ENCODE measurements around the gene B4GALT3.

Gene B4GALT3

DNA sequence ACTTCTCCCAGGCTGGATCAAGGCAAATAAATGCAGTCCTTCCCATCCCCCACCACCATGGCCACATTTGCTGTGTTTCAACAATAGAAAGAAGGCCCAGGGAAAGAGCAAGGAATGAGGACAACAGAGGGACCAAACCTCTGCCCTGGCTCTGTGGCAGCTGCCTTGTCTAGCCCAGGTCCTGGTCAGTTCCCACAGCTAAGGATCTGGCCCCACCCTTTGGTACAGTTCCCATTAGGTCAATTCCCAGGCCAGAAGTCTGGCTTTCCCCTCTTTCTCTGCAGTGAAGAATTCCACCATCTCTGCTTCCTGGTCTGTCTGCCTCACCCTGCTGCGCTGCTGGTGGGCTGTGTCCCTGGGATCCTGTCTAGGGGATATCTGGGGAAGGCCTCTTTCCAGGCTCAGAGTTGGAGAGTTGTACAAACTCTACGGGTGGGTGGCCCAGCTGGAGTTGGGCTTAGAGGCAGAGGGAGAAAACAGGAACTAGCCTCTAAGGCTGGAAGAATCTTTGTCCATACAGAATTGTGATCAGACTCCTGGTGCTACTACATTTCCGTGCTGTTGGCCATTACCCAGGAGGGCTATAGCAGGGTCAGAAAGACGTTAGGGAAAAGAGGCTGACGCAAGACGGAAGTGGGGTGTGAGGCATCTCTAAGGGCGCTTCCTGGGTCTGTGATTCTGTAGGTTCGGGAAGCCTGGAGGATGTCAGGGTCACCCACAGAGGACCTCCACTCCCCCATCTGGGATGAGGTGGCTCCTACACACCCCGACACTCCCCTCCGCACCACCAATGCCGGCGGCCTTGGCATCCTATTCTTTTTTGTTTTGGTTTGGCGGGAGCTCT, 23.9 kb upstream of the B4GALT3 start:
- peak overlapping the region; percentile 90 for H3K4me3 ChIP-seq (ENCODE audit: low read length)
- H3K9ac ChIP-seq (ENCODE audit: low read depth, low read length), result peak overlapping the region; percentile 97
- H3K9me3 ChIP-seq (replicated peaks; ENCODE audit: low read length), result no peaks in the 10 kb centered on the region
- H3K36me3 ChIP-seq (ENCODE audit: insufficient read depth, low read length), result peaks cover 19% of the 10 kb centered on the region
- peak overlapping the region; percentile 82 for H3K4me2 ChIP-seq (ENCODE audit: low read length)
- H3K4me1 ChIP-seq (ENCODE audit: control insufficient read depth, insufficient read depth, low read length), result peaks cover 55% of the 10 kb centered on the region
- no peaks in the 10 kb centered on the region for H3K27me3 ChIP-seq (ENCODE audit: control insufficient read depth, insufficient read depth, low read length)

DNA sequence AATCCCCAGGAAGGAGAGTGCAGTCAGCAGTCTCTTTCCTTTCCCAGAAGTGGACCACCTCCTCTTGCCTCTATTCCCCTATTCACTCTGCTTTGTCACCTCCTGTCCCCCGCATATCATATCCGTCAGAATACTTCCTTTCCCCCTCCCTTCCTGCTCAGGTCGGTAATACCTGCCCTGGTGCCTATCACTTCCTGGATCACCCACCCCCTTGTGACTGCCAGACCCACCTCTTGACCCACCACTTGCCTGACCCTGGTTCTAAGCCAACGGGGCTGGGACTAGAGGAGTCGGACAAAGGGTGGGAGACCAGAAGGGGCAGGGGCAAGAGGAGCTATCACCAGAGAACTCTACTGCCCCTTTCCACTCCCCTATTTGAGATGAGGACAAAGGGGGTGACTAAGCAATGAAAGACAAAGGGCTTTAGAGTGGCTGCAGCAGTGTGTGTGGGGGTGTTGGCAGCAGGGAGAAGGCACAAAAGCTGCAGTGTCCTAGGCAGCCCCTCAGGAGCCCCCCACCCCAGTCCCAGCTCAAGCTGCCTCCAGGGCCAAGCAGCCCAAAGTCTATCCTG, 23.2 kb upstream of the B4GALT3 start:
- Histone ChIP-seq H3K4me1 (ENCODE audit: control insufficient read depth, insufficient read depth, low read length) (peaks cover 55% of the 10 kb centered on the region), H3K9ac (ENCODE audit: low read depth, low read length) (peak overlapping the region; percentile 97), H3K36me3 (ENCODE audit: insufficient read depth, low read length) (peaks cover 15% of the 10 kb centered on the region), H3K4me2 (ENCODE audit: low read length) (no peak overlapping the region), H3K27me3 (ENCODE audit: control insufficient read depth, insufficient read depth, low read length) (no peaks in the 10 kb centered on the region), H3K9me3 (replicated peaks; ENCODE audit: low read length) (no peaks in the 10 kb centered on the region), H3K4me3 (ENCODE audit: low read length) (no peak overlapping the region)

DNA sequence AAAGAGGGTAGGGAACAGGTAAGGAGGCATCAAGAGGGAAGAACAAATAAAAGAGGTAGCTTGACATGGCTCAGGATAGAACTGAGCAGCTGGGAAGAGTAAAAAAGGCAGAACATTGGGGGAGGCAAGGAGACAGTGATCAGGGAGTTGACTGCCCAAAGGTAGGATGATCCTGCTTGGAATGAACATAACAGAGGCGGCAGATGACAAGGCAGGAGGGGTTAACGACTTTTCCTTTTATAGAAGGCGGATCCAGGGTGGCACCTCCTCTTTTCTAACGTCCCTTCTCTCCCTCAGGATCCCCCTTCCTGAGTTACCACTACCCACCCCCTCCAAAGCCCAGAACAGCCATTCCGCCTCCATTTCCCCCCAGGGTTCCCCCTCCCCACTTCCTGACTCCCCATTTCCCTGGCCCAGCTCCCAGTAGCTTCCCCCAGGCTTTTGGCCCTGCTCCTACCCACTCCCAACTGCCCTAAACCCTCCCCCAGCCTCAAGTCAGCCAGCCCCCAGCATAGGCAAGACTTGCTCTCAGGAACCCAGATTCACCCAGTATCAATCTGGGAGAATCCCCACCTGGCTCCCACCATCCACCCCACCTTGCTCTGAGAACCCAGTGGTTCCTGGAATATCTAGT, 22.3 kb upstream of the B4GALT3 start:
- Histone ChIP-seq H3K36me3 (ENCODE audit: insufficient read depth, low read length) (peaks cover 11% of the 10 kb centered on the region), H3K4me1 (ENCODE audit: control insufficient read depth, insufficient read depth, low read length) (peaks cover 55% of the 10 kb centered on the region)

DNA sequence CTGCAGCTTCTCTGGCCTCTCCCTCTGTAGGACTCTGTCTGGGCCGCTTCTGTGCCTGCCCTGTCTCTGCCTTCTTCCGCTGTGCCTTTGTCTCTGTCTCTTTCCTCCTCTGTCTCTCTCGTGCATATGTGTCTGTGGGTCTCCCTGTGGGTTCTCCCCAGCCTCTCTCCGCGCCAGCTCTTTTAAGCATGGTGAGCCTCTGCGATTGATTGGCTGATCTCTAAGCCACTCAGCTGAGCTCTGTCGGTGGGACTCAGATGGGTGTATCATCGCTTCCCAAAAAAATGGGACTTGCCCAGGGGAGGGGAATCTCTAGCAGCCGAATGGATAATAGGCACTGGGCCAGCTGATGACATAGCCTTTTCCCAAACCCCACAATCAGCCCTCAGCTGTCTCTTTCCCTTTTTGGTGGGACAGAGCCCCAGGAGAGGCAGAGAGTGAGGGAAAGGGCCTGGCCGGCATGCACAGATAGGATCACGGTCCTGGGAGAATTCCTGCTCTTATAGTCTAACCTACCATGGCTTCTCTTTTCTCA, 21.7 kb upstream of the B4GALT3 start, which contains the start of gene ADAMTS4:
TSS of gene ADAMTS4 (minus strand) at position 158 of the 535 bp plus-strand sequence. CDS start 427 bp downstream, outside the sequence.
- H3K4me1 ChIP-seq (ENCODE audit: control insufficient read depth, insufficient read depth, low read length), result peaks cover 56% of the 10 kb centered on the region
- H3K4me3 ChIP-seq (ENCODE audit: low read length), result peak within 1 kb of the TSS; percentile 60
- peaks cover 5% of the 10 kb centered on the region for H3K36me3 ChIP-seq (ENCODE audit: insufficient read depth, low read length)
- H3K27me3 ChIP-seq (ENCODE audit: control insufficient read depth, insufficient read depth, low read length), result no peaks in the 10 kb centered on the region
- peak within 1 kb of the TSS; percentile 77 for H3K9ac ChIP-seq (ENCODE audit: low read depth, low read length)
- H3K4me2 ChIP-seq (ENCODE audit: low read length), result peak within 1 kb of the TSS; percentile 81
- no peaks in the 10 kb centered on the region for H3K9me3 ChIP-seq (replicated peaks; ENCODE audit: low read length)

More for the DNA sequence above, 22.3 kb upstream of the B4GALT3 start:
- Histone ChIP-seq H3K4me3 (ENCODE audit: low read length) (peak overlapping the region; percentile 60), H3K27me3 (ENCODE audit: control insufficient read depth, insufficient read depth, low read length) (no peaks in the 10 kb centered on the region), H3K9me3 (replicated peaks; ENCODE audit: low read length) (no peaks in the 10 kb centered on the region), H3K4me2 (ENCODE audit: low read length) (peak overlapping the region; percentile 81), H3K9ac (ENCODE audit: low read depth, low read length) (no peak overlapping the region)

DNA sequence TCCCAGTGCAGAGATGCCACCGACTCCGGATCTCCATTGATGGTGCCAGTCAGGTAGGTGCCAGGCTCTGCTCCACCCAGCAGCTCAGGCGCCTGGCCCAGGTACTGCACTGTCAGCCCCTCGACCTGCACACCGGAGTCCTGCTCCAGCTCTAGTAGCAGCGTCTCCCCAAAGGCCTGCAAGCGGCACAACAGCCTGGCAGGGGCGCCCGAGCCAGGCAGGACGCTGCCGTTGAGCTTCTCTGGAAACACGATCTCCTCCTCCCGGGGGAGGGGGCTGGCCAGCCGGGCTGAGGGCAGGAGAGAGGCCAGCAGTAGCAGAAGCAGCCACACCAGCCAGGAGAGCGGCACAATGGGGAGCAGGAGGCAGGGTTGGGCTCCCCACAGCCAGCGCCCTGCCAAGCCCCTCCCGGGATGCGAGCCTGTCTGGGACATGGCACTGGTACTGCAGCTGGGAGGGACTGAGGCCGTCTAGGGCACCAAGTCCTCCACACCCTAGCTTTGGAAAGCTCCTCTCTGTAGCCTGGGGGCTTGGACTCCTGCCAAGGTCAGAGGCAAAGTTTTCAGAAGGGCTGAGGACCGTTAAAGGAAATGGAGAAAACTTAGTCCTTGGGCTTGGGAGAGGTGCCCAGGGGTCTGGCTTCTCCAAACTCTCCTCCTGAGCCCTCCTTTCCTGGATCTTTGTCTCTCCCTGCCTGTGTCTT, 21.0 kb upstream of the B4GALT3 start:
- H3K4me1 ChIP-seq (ENCODE audit: control insufficient read depth, insufficient read depth, low read length), result peaks cover 57% of the 10 kb centered on the region
- no peaks in the 10 kb centered on the region for H3K9me3 ChIP-seq (replicated peaks; ENCODE audit: low read length)
- peak overlapping the region; percentile 81 for H3K4me2 ChIP-seq (ENCODE audit: low read length)
- no peaks in the 10 kb centered on the region for H3K36me3 ChIP-seq (ENCODE audit: insufficient read depth, low read length)
- H3K27me3 ChIP-seq (ENCODE audit: control insufficient read depth, insufficient read depth, low read length), result no peaks in the 10 kb centered on the region
- peak overlapping the region; percentile 77 for H3K9ac ChIP-seq (ENCODE audit: low read depth, low read length)
- peak overlapping the region; percentile 60 for H3K4me3 ChIP-seq (ENCODE audit: low read length)

DNA sequence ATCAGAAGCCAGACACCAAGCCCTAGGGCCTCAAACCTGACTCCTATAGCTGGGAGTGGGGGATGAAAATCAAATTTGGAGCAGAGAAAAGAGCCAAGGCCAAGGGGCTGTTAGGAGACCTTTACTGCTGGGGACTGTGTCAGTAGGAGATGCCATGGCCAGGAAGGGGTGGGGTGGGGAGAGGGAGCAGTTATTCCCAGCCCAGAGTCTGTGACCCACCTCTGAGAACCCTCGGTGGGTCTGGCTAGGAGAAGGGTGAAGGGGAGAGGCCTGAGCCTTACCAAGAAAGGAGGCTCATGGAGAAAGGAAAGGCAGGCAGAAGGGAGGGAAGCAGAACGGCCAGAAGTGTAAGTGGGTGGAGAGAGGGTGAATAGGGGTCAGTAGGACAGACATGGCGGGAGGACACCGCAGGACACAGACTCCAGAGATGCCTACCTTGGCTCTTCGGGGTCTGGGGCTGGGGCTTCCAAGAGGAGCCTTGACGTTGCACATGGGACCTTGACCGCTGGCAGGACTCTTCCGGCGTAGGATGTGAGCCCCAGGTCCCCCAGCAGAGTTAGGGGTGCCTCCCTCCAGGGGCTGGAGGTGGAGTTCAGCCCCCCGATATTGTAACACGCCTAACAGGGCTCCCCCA, 20.4 kb upstream of the B4GALT3 start:
- Histone ChIP-seq H3K9ac (ENCODE audit: low read depth, low read length) (peak overlapping the region; percentile 77), H3K4me1 (ENCODE audit: control insufficient read depth, insufficient read depth, low read length) (peaks cover 57% of the 10 kb centered on the region), H3K9me3 (replicated peaks; ENCODE audit: low read length) (no peaks in the 10 kb centered on the region), H3K4me3 (ENCODE audit: low read length) (peak overlapping the region; percentile 60), H3K27me3 (ENCODE audit: control insufficient read depth, insufficient read depth, low read length) (no peaks in the 10 kb centered on the region), H3K36me3 (ENCODE audit: insufficient read depth, low read length) (no peaks in the 10 kb centered on the region), H3K4me2 (ENCODE audit: low read length) (peak overlapping the region; percentile 81)

DNA sequence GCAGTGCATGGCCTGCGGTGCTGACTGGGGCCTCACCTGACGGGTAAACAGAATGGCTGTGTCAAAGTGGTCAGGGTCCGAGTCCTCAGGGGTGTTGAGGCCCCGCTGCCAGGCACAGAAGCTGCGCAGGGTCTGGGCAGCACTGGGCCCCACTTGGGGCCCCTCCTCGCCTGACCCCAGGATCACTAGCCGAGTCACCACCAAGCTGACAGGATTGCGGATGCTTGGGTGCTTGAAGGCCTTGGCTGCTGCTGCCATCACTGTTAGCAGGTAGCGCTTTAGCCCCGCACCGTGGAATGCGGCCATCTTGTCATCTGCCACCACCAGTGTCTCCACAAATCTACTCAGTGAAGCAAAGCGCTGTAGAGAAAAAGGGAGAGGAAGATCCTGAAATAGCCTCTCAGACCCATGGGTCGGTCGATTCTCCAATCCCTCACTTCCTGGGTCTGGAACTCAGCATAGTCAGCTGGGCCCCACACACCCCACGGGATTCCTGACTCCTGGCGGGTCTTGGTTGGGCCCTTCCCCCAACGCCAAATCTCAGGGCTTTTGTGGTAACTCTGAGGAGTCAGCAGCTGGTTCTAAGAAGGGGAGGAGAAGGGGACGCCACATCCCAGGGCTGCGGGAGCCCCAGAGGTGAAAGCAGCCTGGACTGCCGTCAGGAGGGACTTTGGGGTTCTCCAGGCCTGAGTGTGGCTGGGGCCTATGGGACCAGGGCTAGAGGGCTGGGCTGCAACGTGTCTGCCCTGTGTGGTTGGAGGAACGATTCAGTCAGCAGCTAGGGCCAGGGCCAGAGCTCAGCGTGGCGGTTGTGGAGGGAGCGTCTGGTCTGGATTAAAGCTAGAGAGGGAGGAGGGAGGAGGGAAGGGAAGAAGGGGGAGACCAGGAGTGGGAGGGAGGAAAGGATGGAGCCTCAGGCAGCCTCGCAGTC, 19.5 kb upstream of the B4GALT3 start:
- H3K4me2 ChIP-seq (ENCODE audit: low read length), result peak overlapping the region; percentile 81
- no peaks in the 10 kb centered on the region for H3K9me3 ChIP-seq (replicated peaks; ENCODE audit: low read length)
- H3K36me3 ChIP-seq (ENCODE audit: insufficient read depth, low read length), result no peaks in the 10 kb centered on the region
- H3K4me1 ChIP-seq (ENCODE audit: control insufficient read depth, insufficient read depth, low read length), result peaks cover 56% of the 10 kb centered on the region
- H3K9ac ChIP-seq (ENCODE audit: low read depth, low read length), result peak overlapping the region; percentile 77
- H3K27me3 ChIP-seq (ENCODE audit: control insufficient read depth, insufficient read depth, low read length), result no peaks in the 10 kb centered on the region
- H3K4me3 ChIP-seq (ENCODE audit: low read length), result peak overlapping the region; percentile 60

DNA sequence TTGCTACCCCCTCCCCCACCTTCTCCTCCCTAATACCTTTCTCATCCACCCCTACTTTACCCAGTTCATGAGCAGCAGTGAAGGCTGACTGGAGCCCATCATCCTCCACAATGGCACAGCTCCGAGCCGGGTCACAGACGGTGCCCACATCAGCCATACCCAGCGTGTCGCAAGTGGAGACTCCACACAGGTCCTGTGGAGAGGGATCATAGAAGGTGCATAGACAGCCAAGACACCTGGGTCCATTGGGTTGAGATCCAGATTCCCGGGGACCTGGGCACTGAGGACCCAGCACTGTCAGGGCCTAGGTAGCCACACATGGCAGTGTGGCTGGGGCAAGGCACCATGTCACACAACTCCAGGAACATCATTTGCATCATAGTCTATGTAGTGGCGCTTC, 18.8 kb upstream of the B4GALT3 start:
- H3K27me3 ChIP-seq (ENCODE audit: control insufficient read depth, insufficient read depth, low read length), result no peaks in the 10 kb centered on the region
- H3K9me3 ChIP-seq (replicated peaks; ENCODE audit: low read length), result no peaks in the 10 kb centered on the region
- H3K4me3 ChIP-seq (ENCODE audit: low read length), result no peak overlapping the region
- peak overlapping the region; percentile 81 for H3K4me2 ChIP-seq (ENCODE audit: low read length)
- no peaks in the 10 kb centered on the region for H3K36me3 ChIP-seq (ENCODE audit: insufficient read depth, low read length)
- peaks cover 49% of the 10 kb centered on the region for H3K4me1 ChIP-seq (ENCODE audit: control insufficient read depth, insufficient read depth, low read length)
- peak overlapping the region; percentile 77 for H3K9ac ChIP-seq (ENCODE audit: low read depth, low read length)

DNA sequence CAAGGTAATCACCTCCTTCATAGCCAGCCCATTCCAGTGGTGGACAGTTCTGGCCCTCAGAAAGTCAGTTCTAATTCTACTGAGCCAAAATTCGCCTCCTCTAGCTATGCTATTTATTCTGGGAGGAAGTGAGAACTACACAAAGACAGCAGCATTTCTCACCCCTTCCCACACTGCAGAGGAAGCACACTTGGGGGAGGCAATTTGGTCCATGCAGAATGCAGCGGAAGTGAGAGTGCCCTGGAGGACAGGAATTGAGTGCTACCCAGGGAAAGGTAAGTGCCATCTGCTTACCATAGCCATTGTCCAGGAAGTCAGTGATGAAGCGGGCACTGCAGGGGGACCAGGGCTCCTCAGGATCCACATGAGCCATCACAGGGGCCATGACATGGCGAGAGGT, 17.9 kb upstream of the B4GALT3 start:
- Histone ChIP-seq H3K36me3 (ENCODE audit: insufficient read depth, low read length) (no peaks in the 10 kb centered on the region), H3K9me3 (replicated peaks; ENCODE audit: low read length) (no peaks in the 10 kb centered on the region), H3K27me3 (ENCODE audit: control insufficient read depth, insufficient read depth, low read length) (no peaks in the 10 kb centered on the region), H3K4me1 (ENCODE audit: control insufficient read depth, insufficient read depth, low read length) (peaks cover 41% of the 10 kb centered on the region), H3K4me3 (ENCODE audit: low read length) (no peak overlapping the region), H3K4me2 (ENCODE audit: low read length) (no peak overlapping the region), H3K9ac (ENCODE audit: low read depth, low read length) (no peak overlapping the region)
